Esophagus muscularis mucosa (tissue), 4 donors: ENCODE data around the gene TNFSF12. TPM values are rescaled to one million over a fixed set of nuclear protein-coding genes. Genes with fewer than 3 reads are reported as not detected.

Source experiments
- DNase-seq: peaks from one replicate; pipeline ENCODE4 v3.0.0-alpha.2; 2017; ENCODE audit errors: extremely low spot score
- H3K27ac ChIP-seq, 4 donors: fragments of 200-600 bp; sonication (generic); replicated peaks in 1 of 4; 1 replicate in 3 of 4; 2 replicates in 1 of 4; pipeline ENCODE4 v1.5.1; 2016 to 2019; ENCODE audit warnings: mild to moderate bottlenecking in 1 of 4
- H3K27me3 ChIP-seq, 4 donors: fragments of 200-600 bp; sonication (generic); one replicate each; pipeline versions ENCODE4 v1.5.1 to v1.6.0; 2016 to 2019
- H3K36me3 ChIP-seq, 4 donors: fragments of 200-600 bp; sonication (generic); one replicate each; pipeline ENCODE4 v1.5.1; 2016 to 2019
- H3K4me1 ChIP-seq, 4 donors: fragments of 200-600 bp; sonication (generic); one replicate each; pipeline ENCODE4 v1.5.1; 2016 to 2019
- H3K4me3 ChIP-seq, 4 donors: fragments of 200-600 bp; sonication (generic); 1 replicate in 2 of 4; 2 replicates in 2 of 4; pipeline ENCODE4 v1.5.1; 2016 to 2019; ENCODE audit warnings: mild to moderate bottlenecking in 4 of 4, moderate library complexity in 1 of 4
- H3K9me3 ChIP-seq, 4 donors: fragments of 200-600 bp; sonication (generic); 1 replicate in 3 of 4; 2 replicates in 1 of 4; pipeline ENCODE4 v1.5.1; 2016 to 2019
- CTCF ChIP-seq, 3 experiments: fragments of 200-600 bp in 2 of 3; fragments of 450-650 bp in 1 of 3; sonication (generic) in 2 of 3; IDR thresholded peaks; one replicate each; pipeline ENCODE4 v1.5.1; 2017 to 2019; ENCODE audit warnings: antibody characterized with exemption in 3 of 3, mild to moderate bottlenecking in 2 of 3, moderate library complexity in 1 of 3
- EP300 ChIP-seq: sonication (generic); formaldehyde crosslinking; IDR thresholded peaks from one replicate; pipeline ENCODE4 v1.6.1; 2017; ENCODE audit warnings: antibody characterized with exemption
- POLR2A ChIP-seq: fragments of 450-650 bp; IDR thresholded peaks from one replicate; pipeline ENCODE4 v1.6.1; 2017; ENCODE audit warnings: antibody characterized with exemption, moderate library complexity, mild to moderate bottlenecking, low read depth
- POLR2AphosphoS5 ChIP-seq, 2 donors: sonication (generic); formaldehyde crosslinking; IDR thresholded peaks; one replicate each; pipeline ENCODE4 v1.6.1; 2017; ENCODE audit warnings: antibody characterized with exemption in 2 of 2
- WGBS: methylation state at CpG from one replicate; pipeline ENCODE4 v1.1.5; 2018; 5-methylcytosine and 5-hydroxymethylcytosine counted together
- intact Hi-C: fragments of 100-400 bp; cut with DNase I; formaldehyde crosslinking; loops from one replicate; pipeline ENCODE4 v1.15.1; 2023
- total RNA-seq, 4 donors: library from RNA; depleted of rRNA; stranded (reverse); fragments of >200 nt; gene quantifications; one replicate each; pipeline versions ENCODE4 v1.1.0 to v1.2.1, GENCODE V29; 2016

Gene TNFSF12
- total RNA-seq, 4 donors from 2014 or later: 102 to 136 (median 122) TPM

GRCh38 chr17:7559320-7560171, 10.7 kb downstream of the TNFSF12 start:
- Histone ChIP-seq H3K27ac (peak overlapping the region; percentile 89 to 99 (median 93)), H3K27me3 (no peaks in the 10 kb centered on the region), H3K36me3 (peaks cover 6 to 19% (median 16%) of the 10 kb centered on the region in 4 donors), H3K4me1 (peaks cover 60 to 73% (median 67%) of the 10 kb centered on the region in 4 donors), H3K4me3 (peak overlapping the region; percentile 74 to 96 (median 88)), H3K9me3 (no peaks in the 10 kb centered on the region)
- DNase-seq: no peak
- 58% methylated on average over 18 of the region's 18 CpGs for WGBS
- intact Hi-C loops: loop anchor here (2.0 to 10.0 kb wide), 5 partner anchors 45 to 305 kb away; partner anchors contain the start of genes CTDNEP1, ELP5, FGF11 and POLR2A
- TF ChIP-seq CTCF (IDR thresholded peaks at IDR 0.05) (no peak), EP300 (no peak), POLR2AphosphoS5 (IDR thresholded peaks at IDR 0.05) (no peak), POLR2A (no peak)

- WGBS: 27% methylated on average over 17 of the region's 22 CpGs
- DNase-seq: no peak
- peaks cover 15 to 27% (median 25%) of the 10 kb centered on the region in 4 donors for H3K36me3 ChIP-seq
- H3K27ac ChIP-seq: peak overlapping the region; percentile 89 to 99 (median 93)
- H3K4me3 ChIP-seq: peak overlapping the region; percentile 74 to 96 (median 88)
- no peak for TF ChIP-seq EP300
- TF ChIP-seq CTCF (IDR thresholded peaks at IDR 0.05): peak; percentile 53 to 64 (median 63)
- H3K27me3 ChIP-seq: no peaks in the 10 kb centered on the region
- intact Hi-C loops: loop anchor here (2.0 kb wide), 1 partner anchor 206 kb away; the partner anchor contains the start of gene TMEM95
- peaks cover 61 to 80% (median 70%) of the 10 kb centered on the region in 4 donors for H3K4me1 ChIP-seq
- no peaks in the 10 kb centered on the region for H3K9me3 ChIP-seq
Observed at GRCh38 chr17:7560172-7561027, 11.5 kb downstream of the TNFSF12 start.

- Histone ChIP-seq H3K4me3 (peak overlapping the region; percentile 74 to 96 (median 88)), H3K9me3 (no peaks in the 10 kb centered on the region), H3K4me1 (peaks cover 61 to 80% (median 70%) of the 10 kb centered on the region in 4 donors), H3K27me3 (no peaks in the 10 kb centered on the region), H3K27ac (peak overlapping the region; percentile 89 to 99 (median 93)), H3K36me3 (peaks cover 21 to 34% (median 32%) of the 10 kb centered on the region in 4 donors)
- intact Hi-C loops: loop anchor here (2.0 kb wide), 1 partner anchor 206 kb away; the partner anchor contains the start of gene TMEM95
- under 1% methylated on average over 32 of the region's 32 CpGs for WGBS
- TF ChIP-seq CTCF (IDR thresholded peaks at IDR 0.05) (peak; percentile 76 to 96 (median 87)), EP300 (no peak), POLR2AphosphoS5 (IDR thresholded peaks at IDR 0.05) (peak in 1 of 2 donors; percentile 74), POLR2A (no peak)
- peak; percentile 98 for DNase-seq
Observed at GRCh38 chr17:7561028-7561575, 12.2 kb downstream of the TNFSF12 start.

GRCh38 chr17:7561589-7562207, 12.8 kb downstream of the TNFSF12 start, which contains the start of gene SENP3:
TSS of gene SENP3 (plus strand) at chr17:7561919. CDS start at chr17:7563077, 1,158 bp downstream.
- peak within 1 kb of the TSS; percentile 89 to 99 (median 93) for H3K27ac ChIP-seq
- H3K36me3 ChIP-seq: peaks cover 27 to 39% (median 38%) of the 10 kb centered on the region in 4 donors
- DNase-seq: peak; percentile 95
- H3K4me3 ChIP-seq: peak within 1 kb of the TSS; percentile 74 to 96 (median 88)
- WGBS: 0% methylated on average over 26 of the region's 82 CpGs
- H3K27me3 ChIP-seq: no peaks in the 10 kb centered on the region
- intact Hi-C loops: loop anchor here (2.0 kb wide), 1 partner anchor 207 kb away; the partner anchor contains the start of gene TMEM95
- no peaks in the 10 kb centered on the region for H3K9me3 ChIP-seq
- peaks cover 61 to 80% (median 70%) of the 10 kb centered on the region in 4 donors for H3K4me1 ChIP-seq
- TF ChIP-seq POLR2A: peak; percentile 74
- TF ChIP-seq CTCF (IDR thresholded peaks at IDR 0.05): peak in 1 of 3 experiments; percentile 29
- TF ChIP-seq EP300: no peak
- peak; percentile 78 to 90 for TF ChIP-seq POLR2AphosphoS5 (IDR thresholded peaks at IDR 0.05)
